ENCODE measurements around the gene PRKCA.

PRKCA gene

GRCh38 chr17:66387392-66387981, 85.1 kb downstream of the PRKCA start:
- H3K4me1 ChIP-seq (ENCODE audit: low read depth, poor library complexity, severe bottlenecking): no peaks in the 10 kb centered on the region
- no peaks in the 10 kb centered on the region for H3K27me3 ChIP-seq (ENCODE audit: insufficient read depth, low read depth)
- TF ChIP-seq, protein P1, sequence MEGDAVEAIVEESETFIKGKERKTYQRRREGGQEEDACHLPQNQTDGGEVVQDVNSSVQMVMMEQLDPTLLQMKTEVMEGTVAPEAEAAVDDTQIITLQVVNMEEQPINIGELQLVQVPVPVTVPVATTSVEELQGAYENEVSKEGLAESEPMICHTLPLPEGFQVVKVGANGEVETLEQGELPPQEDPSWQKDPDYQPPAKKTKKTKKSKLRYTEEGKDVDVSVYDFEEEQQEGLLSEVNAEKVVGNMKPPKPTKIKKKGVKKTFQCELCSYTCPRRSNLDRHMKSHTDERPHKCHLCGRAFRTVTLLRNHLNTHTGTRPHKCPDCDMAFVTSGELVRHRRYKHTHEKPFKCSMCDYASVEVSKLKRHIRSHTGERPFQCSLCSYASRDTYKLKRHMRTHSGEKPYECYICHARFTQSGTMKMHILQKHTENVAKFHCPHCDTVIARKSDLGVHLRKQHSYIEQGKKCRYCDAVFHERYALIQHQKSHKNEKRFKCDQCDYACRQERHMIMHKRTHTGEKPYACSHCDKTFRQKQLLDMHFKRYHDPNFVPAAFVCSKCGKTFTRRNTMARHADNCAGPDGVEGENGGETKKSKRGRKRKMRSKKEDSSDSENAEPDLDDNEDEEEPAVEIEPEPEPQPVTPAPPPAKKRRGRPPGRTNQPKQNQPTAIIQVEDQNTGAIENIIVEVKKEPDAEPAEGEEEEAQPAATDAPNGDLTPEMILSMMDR (conservative IDR thresholded peaks at IDR 0.05; ENCODE audit: low read depth, low read length): no peak
- H2AFZ ChIP-seq (ENCODE audit: low read depth): no peak overlapping the region
- no peak overlapping the region for H3K27ac ChIP-seq
- H3K79me2 ChIP-seq (ENCODE audit: insufficient read depth, low read depth): no peaks in the 10 kb centered on the region
- no peaks in the 10 kb centered on the region for H3K36me3 ChIP-seq (ENCODE audit: insufficient read depth)
- H3K4me3 ChIP-seq (IDR thresholded peaks at IDR 0.05; ENCODE audit: insufficient read depth, low read depth, low read length): no peak overlapping the region
- H3K9ac ChIP-seq: no peak overlapping the region
- no peak overlapping the region for H3K4me2 ChIP-seq
- H4K20me1 ChIP-seq (ENCODE audit: insufficient read depth): no peaks in the 10 kb centered on the region

DNA sequence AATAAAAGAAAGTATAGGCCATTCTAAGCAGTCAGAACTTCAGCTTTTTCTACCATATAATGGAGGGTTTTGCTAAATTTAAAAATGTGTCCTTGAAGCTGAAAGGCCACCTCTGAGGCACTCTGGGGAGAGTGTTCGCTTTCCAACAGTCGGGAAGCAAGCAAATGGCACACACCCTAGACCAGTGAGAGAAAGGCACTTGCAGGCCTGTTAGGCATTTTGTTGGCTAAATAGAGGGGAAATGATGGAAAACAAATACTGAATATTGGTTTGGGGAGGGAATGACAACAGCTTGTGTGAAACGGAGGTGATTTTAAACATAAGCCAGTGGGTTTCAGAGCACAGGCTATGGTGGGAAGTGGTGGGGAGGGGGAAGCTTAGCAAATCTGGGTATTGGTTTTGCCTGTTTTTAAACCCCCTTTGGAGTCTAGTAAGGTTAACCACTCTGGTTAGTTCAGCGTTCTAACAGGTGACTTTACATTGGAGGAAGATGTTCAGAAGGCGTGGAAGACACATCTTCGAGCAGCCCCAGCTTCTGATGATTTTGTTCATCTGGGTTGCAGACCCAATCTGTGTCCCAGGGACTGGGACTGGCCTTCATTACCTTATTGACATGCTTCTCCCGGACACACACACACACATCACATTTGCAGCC, 90.5 kb downstream of the PRKCA start:
- Histone ChIP-seq H3K9ac (no peak overlapping the region), H3K27ac (no peak overlapping the region), H3K79me2 (ENCODE audit: insufficient read depth, low read depth) (no peaks in the 10 kb centered on the region), H4K20me1 (ENCODE audit: insufficient read depth) (no peaks in the 10 kb centered on the region), H3K27me3 (ENCODE audit: insufficient read depth, low read depth) (no peaks in the 10 kb centered on the region), H2AFZ (ENCODE audit: low read depth) (no peak overlapping the region), H3K36me3 (ENCODE audit: insufficient read depth) (no peaks in the 10 kb centered on the region), H3K4me3 (IDR thresholded peaks at IDR 0.05; ENCODE audit: insufficient read depth, low read depth, low read length) (no peak overlapping the region), H3K4me1 (ENCODE audit: low read depth, poor library complexity, severe bottlenecking) (no peaks in the 10 kb centered on the region), H3K4me2 (no peak overlapping the region)
- TF ChIP-seq, protein P1 (conservative IDR thresholded peaks at IDR 0.05; ENCODE audit: low read depth, low read length): no peak

DNA sequence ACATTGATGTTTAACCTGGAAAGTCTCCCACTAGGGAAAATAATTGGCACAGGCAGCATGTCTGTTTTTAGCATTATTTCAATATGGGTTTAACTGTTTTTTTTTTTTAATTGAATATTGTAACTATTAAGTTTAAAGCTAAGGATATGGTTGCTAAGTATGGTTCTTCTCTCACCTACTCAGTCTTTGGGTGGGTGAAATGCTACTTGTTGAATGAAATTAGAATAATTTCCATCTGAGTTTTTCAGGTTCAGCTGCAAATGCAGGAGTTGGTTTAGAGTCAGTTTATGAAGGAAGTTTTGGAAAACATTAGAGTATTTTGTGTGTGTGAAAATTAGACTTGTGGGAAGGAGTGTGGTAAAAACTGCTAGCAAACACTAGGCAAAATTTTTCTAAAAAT, 93.5 kb downstream of the PRKCA start:
- no peaks in the 10 kb centered on the region for H3K79me2 ChIP-seq (ENCODE audit: insufficient read depth, low read depth)
- peaks cover 6% of the 10 kb centered on the region for H3K4me1 ChIP-seq (ENCODE audit: low read depth, poor library complexity, severe bottlenecking)
- no peaks in the 10 kb centered on the region for H3K36me3 ChIP-seq (ENCODE audit: insufficient read depth)

DNA sequence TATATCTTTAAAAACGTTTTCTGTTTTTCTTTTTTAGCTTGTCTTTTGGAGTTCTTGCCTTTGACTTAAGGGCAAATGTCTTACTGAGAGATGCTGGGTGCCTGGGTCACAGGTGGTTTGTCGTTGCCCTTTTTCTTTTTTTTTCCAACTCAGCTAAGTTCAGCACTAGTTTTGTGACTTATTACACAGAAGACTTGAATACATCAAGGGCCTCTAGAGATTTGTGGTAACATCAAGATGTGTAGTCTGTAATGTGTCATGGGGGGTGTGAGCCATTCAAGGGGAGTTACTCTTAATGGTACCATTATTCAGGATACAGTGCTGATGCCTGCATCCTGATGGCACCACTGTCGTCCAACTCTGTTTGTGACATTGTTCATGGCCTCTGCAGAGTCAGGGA, 95.1 kb downstream of the PRKCA start:
- H3K27ac ChIP-seq: no peak overlapping the region
- no peak overlapping the region for H2AFZ ChIP-seq (ENCODE audit: low read depth)
- H3K4me1 ChIP-seq (ENCODE audit: low read depth, poor library complexity, severe bottlenecking): peaks cover 6% of the 10 kb centered on the region
- TF ChIP-seq, protein P1 (conservative IDR thresholded peaks at IDR 0.05; ENCODE audit: low read depth, low read length): no peak
- no peaks in the 10 kb centered on the region for H3K27me3 ChIP-seq (ENCODE audit: insufficient read depth, low read depth)
- no peaks in the 10 kb centered on the region for H3K79me2 ChIP-seq (ENCODE audit: insufficient read depth, low read depth)
- H3K36me3 ChIP-seq (ENCODE audit: insufficient read depth): no peaks in the 10 kb centered on the region
- no peak overlapping the region for H3K4me3 ChIP-seq (IDR thresholded peaks at IDR 0.05; ENCODE audit: insufficient read depth, low read depth, low read length)
- no peaks in the 10 kb centered on the region for H4K20me1 ChIP-seq (ENCODE audit: insufficient read depth)
- H3K9ac ChIP-seq: no peak overlapping the region
- H3K4me2 ChIP-seq: no peak overlapping the region

More for the DNA sequence above, 93.5 kb downstream of the PRKCA start:
- Histone ChIP-seq H2AFZ (ENCODE audit: low read depth) (no peak overlapping the region), H3K4me3 (IDR thresholded peaks at IDR 0.05; ENCODE audit: insufficient read depth, low read depth, low read length) (no peak overlapping the region), H4K20me1 (ENCODE audit: insufficient read depth) (no peaks in the 10 kb centered on the region), H3K4me2 (no peak overlapping the region), H3K27ac (no peak overlapping the region), H3K9ac (no peak overlapping the region), H3K27me3 (ENCODE audit: insufficient read depth, low read depth) (no peaks in the 10 kb centered on the region)
- TF ChIP-seq, protein P1 (conservative IDR thresholded peaks at IDR 0.05; ENCODE audit: low read depth, low read length): no peak
